HG03354 (cell line): ENCODE measurements around the gene ZP3.
"Not testable (repeated sequence)": the region's sequence is repeated elsewhere in the genome, so short reads cannot be mapped to it uniquely, and the experiment has no call there.

Source experiments
- ATAC-seq: cut with Tn5 transposase; IDR thresholded peaks from one replicate; pipeline ENCODE4 v1.9.1; 2021; ENCODE audit warnings: mild to moderate bottlenecking; ENCODE audit not compliant: unreplicated experiment, poor library complexity, severe bottlenecking

ZP3 gene

DNA sequence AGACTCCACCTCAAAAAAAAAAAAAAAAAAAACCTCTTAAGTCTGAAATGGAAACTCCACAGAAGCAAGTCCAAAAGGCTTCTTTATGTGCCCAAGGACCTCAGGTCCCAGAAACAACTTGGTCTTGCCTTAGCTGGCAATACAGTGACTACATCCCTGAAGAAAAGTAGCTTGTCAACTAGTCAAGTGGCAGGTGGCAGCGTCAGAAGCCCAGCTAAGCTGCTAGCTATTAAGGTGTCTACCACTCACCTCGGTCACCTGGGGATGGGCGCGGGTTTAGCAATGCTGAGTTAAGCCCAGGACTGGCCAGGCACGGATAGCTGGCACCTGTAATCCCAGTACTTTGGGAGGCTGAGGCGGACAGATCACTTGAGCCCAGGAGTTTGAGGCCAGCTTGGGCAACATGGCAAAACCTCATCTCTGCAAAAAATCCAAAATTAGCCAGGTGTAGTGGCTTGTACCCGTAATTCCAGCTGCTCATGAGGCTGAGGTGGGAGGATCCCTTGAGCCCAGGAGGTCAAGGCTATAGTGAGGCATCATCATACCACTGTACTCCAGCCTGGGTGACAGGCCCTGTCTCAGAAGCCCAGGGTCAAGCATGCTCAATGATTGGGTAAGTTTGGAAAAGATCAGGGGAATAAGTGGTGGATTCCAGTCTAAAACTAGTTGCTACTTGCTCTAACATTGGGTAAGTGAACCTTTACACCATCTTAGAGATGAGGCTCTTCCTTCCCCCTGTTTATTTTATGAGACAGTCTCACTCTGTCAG is 14.6 kb downstream of the ZP3 start:
- ATAC-seq: not testable (repeated sequence)

- ATAC-seq: not testable (repeated sequence)
These were observed 15.7 kb downstream of the ZP3 start for GRCh38 chr7:76440404-76440803.

GRCh38 chr7:76441792-76442191 is 17.0 kb downstream of the ZP3 start:
- ATAC-seq: peak; percentile 36

DNA sequence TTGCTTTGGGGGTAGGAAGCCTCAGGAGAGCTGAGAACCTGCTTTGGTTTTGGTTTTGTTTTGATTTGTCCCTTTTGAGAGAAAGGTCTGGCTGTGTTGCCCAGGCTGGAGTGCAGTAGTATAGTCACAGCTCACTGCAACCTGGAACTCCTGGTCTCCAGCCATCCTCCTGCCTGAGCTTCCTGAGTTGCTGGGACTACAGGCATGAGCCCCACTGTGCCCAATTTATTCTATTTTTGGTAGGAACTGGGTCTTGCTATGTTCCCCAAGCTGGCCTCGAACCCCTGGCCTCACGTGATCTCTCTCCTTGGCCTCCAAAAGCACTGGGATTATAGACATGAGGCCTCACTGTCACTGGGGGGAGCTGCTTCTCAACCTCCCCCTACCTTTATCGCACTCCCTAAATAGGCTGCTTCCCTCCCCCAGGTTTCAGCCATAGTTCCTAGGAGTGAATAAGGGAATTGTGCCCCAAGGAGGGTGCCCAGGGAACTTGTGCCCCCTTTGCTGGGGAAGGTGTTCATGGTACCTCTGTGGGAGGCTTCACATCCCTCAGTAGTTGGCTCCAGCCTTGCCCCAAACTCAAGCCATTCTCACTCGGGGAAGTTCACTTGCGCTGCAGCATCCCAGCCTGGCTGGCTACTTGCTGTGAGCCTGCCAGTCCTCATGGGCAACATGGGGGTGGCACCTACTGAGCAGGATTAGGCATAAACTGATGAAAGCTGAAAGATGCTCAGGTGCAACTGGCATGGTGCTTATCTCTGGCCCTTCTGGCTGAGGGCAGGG is 18.1 kb downstream of the ZP3 start:
- not testable (repeated sequence) for ATAC-seq

DNA sequence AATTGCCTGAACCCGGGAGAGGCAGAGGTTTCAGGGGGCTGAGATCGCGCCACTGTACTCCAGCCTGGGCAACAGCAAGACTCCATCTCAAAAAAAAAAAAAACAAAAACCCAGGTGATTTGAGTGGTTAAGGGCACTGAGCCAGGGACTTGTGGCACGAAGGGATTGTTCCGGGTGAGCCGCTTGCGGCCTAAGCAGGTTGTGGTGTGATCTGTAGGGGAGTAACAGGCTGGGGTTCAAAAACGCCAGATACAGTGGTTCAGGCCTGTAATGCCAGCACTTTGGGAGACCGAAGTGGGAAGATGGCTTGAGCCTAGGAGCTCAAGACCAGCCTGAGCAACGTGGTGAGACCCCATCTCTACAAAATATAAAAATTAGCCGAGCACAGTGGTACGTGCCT is 19.1 kb downstream of the ZP3 start:
- not testable (repeated sequence) for ATAC-seq

GRCh38 chr7:76445577-76446008 is 20.8 kb downstream of the ZP3 start:
- peak; percentile 85 for ATAC-seq

DNA sequence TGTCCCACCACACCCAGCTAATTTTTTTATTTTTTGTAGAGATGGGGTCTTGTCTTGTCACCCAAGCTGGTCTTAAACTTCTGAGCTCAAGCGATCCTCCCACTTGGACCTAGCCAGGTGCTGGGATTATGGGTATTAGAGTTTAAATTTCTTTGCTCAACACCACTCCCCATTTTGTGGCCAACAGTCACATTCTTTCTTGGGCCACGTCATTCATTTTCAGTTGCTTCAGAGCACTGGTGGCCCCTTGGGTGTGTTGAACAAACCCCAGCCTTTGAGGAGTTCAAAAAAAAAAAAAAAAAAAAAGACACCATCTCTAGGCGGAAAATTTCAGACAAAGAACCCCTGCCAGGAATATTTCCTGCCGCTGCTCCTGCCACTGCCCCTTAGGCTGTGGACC is 32.3 kb downstream of the ZP3 start:
- not testable (repeated sequence) for ATAC-seq

DNA sequence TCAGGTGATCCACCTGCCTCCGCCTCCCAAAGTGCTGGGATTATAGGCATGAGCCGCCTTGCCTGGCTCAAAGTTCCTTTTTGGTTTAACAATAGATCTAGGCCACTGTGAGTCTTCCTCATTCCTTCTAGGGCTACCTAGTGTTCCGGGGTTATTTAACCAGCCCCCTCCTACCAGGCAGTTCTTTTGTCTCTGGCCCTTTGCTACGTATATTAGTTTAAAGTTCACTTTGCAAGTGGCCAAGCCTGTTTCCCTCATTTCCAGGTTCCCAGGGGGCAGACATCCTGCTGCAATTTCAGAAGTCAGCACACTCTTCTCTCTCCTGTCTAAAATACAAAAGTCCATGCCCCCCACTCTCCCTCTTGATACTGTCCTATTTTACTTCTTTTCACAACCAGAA is 33.8 kb downstream of the ZP3 start:
- not testable (repeated sequence) for ATAC-seq

GRCh38 chr7:76460767-76461166 is 36.0 kb downstream of the ZP3 start:
- ATAC-seq: not testable (repeated sequence)

DNA sequence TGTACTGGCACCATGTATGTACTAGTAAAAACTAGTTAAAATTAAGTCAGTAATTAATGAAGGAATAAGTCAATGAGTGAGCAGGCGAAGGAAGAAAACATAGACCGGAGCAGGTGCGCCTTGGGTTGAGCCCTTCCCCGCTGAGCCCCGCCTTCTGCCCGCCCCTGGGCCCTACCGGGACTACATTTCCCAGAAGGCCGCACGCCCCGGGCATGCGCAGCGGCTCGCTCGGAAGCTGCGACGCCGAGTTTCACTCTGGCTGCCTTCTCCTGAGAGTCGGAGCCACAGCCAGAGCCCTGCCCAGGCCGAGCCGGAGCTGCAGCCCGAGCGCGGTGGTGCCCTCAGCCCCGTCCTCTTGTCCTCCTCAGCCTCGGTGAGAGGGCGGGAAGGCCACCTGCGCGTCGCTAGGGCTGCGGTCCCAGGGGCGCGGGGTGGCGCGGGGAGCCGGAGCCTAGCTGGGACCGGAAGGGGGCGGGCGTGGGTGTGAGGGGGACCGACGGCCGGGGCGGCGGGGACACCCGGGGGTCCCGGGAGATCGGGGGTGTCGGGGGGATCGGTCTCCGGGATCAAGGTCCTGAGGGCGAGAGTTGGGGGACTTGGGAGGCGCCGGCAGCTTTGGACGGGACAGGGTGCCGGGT is 36.8 kb downstream of the ZP3 start, which contains the start of gene DTX2:
Gene DTX2 (plus strand): TSS at position 246 of the 638 bp plus-strand sequence. CDS start 18,801 bp downstream, outside the sequence.
- ATAC-seq: peak; percentile 99

GRCh38 chr7:76462271-76462882 is 37.6 kb downstream of the ZP3 start:
- peak; percentile 9 for ATAC-seq

DNA sequence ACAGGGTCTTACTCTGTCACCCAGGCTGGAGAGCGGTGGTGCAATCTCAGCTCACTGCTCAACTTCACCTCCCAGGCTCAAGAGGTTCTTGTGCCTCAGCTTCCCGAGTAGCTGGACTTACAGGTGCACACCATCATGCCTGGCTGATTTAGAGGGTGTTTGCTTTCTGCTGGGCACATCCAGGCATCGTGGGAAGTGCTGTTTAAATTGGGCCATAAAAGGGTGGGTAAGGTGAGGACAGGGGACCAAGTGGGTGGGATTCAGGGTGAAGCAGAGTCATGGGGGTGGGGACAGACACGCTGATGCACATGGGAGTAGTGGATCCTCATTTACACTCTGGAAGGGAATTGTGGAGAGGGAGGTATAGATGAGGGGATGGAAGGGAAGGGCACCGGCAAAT is 40.2 kb downstream of the ZP3 start:
- ATAC-seq: not testable (repeated sequence)

DNA sequence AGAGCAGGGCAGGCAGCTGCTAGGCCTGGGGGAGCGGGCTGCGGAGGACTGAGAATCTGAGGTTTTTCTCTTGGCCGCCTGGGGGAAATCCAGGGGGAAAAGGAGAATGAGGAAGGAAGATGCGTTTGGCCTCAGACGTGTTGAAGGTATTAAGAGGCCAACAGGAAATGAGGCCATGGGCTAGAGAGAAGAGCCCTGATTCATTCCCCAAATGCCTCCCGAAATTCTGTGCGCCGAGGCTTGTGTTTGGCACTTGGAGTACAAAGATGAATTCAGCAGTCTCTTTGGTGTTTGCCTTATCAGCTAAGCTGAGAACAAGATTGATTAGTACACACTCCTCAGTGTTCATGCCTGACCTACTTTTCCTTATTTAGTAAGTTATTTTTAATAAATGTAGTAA is 41.2 kb downstream of the ZP3 start:
- not testable (repeated sequence) for ATAC-seq

GRCh38 chr7:76467743-76468404 is 43.1 kb downstream of the ZP3 start:
- ATAC-seq: not testable (repeated sequence)

GRCh38 chr7:76471556-76472221 is 46.9 kb downstream of the ZP3 start:
- not testable (repeated sequence) for ATAC-seq

DNA sequence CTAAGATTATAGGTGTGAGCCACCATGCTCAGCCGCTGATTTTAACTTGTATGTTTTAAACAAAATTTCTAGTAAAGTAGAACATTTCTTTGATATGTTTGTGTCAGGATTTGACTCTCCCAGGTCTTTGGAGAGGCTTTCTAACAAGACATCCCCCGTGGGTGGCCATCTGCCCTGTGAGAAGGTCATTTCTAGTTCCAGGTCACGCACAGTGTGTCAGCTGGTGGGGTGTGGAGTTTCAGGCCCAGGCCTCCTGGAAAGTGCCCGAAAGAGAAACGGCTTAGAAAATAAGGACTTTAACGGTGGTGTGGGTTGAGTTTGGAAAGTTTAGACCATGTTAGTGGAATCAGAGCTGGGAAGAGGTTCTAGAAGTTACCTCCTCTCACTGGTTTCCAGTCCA is 48.3 kb downstream of the ZP3 start:
- ATAC-seq: not testable (repeated sequence)

DNA sequence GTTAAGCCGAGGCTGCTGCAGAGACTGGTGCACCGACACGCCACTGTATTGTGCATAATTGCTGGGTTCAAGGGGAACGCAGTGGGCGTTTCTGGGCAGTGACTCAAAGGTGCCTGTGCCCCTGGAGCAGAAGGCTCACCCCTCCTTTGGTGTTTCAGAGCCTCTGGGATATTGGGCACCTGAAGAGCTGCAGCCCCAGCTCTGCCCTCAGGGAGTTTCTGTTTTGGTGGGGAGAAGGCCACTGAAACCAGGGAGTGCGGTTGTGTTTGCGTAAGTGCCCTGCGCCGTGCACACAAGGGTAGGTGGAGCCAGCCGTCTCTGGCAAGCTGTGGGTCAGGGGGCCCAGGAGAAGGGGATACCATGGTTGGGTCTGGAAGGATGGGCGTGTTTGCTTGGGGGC is 51.5 kb downstream of the ZP3 start:
- ATAC-seq: not testable (repeated sequence)

- ATAC-seq: not testable (repeated sequence)
These were observed 52.2 kb downstream of the ZP3 start for GRCh38 chr7:76476742-76477474.
